Suppressor macrophage treated with lipopolysaccharide for 1 hour (primary cell): ENCODE results near the gene PLPPR1.
A peak's percentile ranks its signal among the peaks of the same experiment; 100 is the strongest.
"Not testable (repeated sequence)": the region's sequence is repeated elsewhere in the genome, so short reads cannot be mapped to it uniquely, and the experiment has no call there.

Experiments
- DNase-seq, 3 donors: peaks; one replicate each; pipeline ENCODE4 v3.0.0-alpha.2; 2020 to 2022

The PLPPR1 gene

GRCh38 chr9:101311191-101311590 lies 282.7 kb downstream of the PLPPR1 start:
- DNase-seq, result no peak

- DNase-seq, result peak; percentile 78 to 90 (median 87)
Observed at GRCh38 chr9:101311758-101312420, 283.4 kb downstream of the PLPPR1 start.

GRCh38 chr9:101312661-101313060 lies 284.1 kb downstream of the PLPPR1 start:
- DNase-seq, result no peak

- DNase-seq, result no peak
Observed at GRCh38 chr9:101315112-101315450, 286.6 kb downstream of the PLPPR1 start.

- DNase-seq, result no peak
Observed at GRCh38 chr9:101317735-101318134, 289.2 kb downstream of the PLPPR1 start.

- no peak for DNase-seq
Observed at GRCh38 chr9:101323129-101323528, 294.6 kb downstream of the PLPPR1 start.

GRCh38 chr9:101324245-101324804 lies 295.8 kb downstream of the PLPPR1 start:
- no peak for DNase-seq

GRCh38 chr9:101325053-101325452 lies 296.5 kb downstream of the PLPPR1 start:
- no peak for DNase-seq

GRCh38 chr9:101326035-101326434 lies 297.5 kb downstream of the PLPPR1 start:
- DNase-seq, result no peak

- DNase-seq, result no peak
Observed at GRCh38 chr9:101326501-101326900, 298.0 kb downstream of the PLPPR1 start.

- DNase-seq, result not testable (repeated sequence)
Observed at GRCh38 chr9:101327422-101327909, 298.9 kb downstream of the PLPPR1 start.

- DNase-seq, result no peak
Observed at GRCh38 chr9:101332362-101332761, 303.8 kb downstream of the PLPPR1 start.

- DNase-seq, result no peak
Observed at GRCh38 chr9:101333490-101333889, 305.0 kb downstream of the PLPPR1 start.

- DNase-seq, result no peak
Observed at GRCh38 chr9:101333926-101334702, 305.6 kb downstream of the PLPPR1 start.

GRCh38 chr9:101336091-101336490 lies 307.6 kb downstream of the PLPPR1 start:
- DNase-seq, result no peak

- DNase-seq, result no peak
Observed at GRCh38 chr9:101337237-101337636, 308.7 kb downstream of the PLPPR1 start.

- no peak for DNase-seq
Observed at GRCh38 chr9:101341958-101342357, 313.4 kb downstream of the PLPPR1 start.

GRCh38 chr9:101342595-101342994 lies 314.1 kb downstream of the PLPPR1 start:
- DNase-seq, result no peak

- DNase-seq, result no peak
Observed at GRCh38 chr9:101350285-101350684, 321.8 kb downstream of the PLPPR1 start.

- DNase-seq, result no peak
Observed at GRCh38 chr9:101352892-101353463, 324.5 kb downstream of the PLPPR1 start.

GRCh38 chr9:101353683-101354082 lies 325.2 kb downstream of the PLPPR1 start:
- no peak for DNase-seq

GRCh38 chr9:101354143-101354764 lies 325.7 kb downstream of the PLPPR1 start:
- no peak for DNase-seq
